ENCODE results near the gene CSF1.
"Not testable (repeated sequence)": the region's sequence is repeated elsewhere in the genome, so short reads cannot be mapped to it uniquely, and the experiment has no call there.

The CSF1 gene, protein sequence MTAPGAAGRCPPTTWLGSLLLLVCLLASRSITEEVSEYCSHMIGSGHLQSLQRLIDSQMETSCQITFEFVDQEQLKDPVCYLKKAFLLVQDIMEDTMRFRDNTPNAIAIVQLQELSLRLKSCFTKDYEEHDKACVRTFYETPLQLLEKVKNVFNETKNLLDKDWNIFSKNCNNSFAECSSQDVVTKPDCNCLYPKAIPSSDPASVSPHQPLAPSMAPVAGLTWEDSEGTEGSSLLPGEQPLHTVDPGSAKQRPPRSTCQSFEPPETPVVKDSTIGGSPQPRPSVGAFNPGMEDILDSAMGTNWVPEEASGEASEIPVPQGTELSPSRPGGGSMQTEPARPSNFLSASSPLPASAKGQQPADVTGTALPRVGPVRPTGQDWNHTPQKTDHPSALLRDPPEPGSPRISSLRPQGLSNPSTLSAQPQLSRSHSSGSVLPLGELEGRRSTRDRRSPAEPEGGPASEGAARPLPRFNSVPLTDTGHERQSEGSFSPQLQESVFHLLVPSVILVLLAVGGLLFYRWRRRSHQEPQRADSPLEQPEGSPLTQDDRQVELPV

DNA sequence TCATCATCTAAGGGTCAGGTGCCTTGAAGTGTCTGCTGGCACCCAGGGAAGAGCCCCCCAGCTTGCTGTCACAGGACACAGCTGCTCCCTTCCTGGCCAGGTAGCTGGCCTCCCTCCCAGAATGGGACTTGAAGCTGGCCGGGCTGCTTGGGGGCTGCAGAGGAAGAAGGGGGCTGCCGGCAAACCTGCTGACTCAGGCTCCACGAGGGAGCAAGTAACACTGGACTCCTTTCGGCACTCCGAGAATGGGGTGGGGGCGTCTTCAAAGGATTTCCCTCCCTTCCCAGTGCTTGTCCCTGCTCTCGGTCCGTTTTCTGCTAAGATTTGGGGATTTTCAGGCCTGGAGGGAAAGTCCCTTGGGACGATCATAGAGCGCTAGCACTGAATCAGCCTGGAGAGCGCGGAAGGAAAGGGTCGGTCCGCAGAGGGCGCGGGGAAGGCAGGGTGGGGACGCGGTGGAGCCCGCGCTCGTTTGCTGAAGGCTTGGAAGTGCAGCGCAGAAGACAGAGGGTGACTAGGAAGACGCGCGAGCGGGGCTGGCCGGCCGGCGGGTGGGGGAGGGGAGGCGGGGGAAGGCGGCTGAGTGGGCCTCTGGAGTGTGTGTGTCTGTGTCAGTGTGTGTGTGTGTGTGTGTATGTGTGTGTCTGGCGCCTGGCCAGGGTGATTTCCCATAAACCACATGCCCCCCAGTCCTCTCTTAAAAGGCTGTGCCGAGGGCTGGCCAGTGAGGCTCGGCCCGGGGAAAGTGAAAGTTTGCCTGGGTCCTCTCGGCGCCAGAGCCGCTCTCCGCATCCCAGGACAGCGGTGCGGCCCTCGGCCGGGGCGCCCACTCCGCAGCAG lies at the start of gene CSF1:
Gene CSF1 (plus strand): TSS at position 727 of the 840 bp plus-strand sequence. CDS start 175 bp downstream, outside the sequence.
- no peak for DNase-seq

DNA sequence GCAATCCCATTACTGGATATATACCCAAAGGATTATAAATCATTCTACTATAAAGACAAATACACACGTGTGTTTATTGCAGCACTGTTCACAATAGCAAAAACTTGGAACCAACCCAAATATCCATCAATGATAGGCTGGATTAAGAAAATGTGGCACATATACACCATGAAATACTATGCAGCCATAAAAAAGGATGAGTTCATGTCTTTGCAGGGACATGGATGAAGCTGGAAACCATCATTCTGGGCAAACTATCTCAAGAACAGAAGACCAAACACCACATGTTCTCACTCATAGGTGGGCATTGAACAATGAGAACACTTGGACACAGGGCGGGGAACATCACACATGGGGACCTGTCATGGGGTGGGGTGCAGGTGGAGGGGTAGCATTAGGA lies 49.0 kb upstream of the CSF1 start:
- DNase-seq = not testable (repeated sequence)

DNA sequence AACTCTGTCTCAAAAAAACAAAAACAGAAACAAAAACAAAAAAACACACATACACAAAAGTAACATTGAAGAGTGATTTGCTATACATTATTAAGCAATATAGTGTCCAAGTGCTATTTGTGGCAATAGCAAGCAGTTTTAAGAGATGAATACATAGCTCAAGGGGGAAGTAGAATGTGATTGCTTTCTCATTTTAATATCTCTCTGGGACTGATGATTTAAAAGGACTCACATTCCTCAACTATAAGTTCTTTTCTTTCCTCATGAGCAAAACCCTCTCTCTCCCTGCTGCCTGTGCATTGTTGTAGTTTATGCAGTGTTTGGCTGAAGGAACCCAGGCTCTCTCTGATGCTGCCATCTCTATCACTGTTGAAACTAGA lies 47.0 kb upstream of the CSF1 start:
- no peak for DNase-seq

DNA sequence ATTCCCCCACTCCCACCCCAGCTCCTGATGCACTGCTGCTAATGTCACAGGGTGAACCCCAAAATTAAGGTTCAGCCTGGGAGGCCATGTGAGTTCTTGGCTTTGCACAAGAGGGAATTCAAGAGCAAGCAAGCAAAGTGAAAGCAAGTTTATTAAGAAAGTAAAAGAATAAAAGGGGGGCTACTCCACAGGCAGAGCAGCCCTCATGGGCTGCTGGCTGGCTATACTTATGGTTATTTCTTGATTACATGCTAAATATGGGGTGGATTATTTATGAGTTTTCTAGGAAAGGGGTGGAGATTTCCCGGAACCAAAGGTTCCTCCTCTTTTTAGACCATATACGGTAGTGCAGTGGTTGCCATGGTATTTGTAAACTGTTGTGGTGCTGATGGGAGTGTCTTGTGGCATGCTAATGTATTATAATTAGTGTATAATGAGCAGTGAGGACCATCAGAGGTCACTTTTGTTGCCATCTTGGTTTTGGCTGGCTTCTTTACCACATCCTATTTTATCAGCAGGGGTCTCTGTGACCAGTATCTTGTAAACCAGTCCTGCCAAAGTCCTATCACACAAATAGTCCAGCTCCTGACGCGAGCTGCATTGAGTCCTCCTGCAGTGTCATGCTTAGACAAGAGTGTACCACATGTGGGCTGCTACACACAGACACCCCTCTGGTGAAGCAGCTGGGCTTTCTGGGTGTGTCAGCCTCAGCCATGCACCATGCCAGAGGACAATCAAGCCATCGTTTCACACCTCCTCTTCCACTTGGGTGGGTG lies 46.4 kb upstream of the CSF1 start:
- DNase-seq = no peak

DNA sequence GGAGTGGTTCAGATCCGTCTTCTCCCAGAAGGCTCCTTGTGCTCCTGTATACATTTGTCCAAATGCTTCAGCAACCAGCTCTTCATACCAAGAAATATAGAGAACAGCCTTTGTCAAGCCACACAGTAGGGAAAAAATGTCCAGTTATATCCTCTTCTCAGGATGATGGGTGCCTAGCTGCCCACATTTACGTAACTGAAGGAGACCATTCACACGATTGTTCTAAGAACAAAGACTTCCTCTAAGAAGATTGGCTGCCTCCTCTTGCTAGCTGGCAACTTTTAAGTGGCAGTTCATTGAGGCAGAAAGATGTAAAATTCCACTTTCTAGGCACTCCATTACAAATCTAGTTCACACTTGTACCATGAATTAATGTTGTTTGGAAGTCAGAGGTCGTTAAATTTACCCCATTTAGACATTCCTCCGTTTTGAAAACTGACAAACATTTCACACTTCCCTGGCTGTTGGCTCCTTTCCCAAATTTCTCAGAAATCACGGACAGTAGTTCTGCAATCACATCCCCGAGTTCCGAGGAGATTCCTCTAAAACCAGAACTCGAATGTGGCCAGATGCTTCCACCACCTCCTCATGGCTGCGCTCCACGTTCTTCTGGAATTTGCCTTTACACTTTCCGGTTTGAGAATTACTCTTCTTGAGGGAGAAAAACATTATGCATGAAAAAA lies 45.6 kb upstream of the CSF1 start:
- DNase-seq = no peak

DNA sequence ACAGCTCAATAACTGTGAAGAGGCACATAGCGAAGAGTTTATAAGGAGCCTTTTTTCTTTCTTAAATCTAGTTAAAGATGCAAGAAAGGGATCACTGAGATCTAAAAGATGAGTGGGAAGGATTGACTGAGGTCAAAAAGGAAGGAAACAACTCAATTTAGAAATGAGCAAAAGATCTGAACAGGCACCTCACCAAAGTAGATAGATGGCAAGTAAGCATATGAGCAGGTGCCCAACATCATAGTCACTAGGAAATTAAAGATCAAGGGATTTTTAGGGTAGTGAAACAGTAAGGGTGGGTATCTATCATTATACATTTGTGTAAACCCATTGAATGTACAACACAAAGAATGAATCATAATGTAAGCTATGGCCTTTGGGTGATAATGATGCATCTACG lies 44.6 kb upstream of the CSF1 start:
- DNase-seq = no peak

DNA sequence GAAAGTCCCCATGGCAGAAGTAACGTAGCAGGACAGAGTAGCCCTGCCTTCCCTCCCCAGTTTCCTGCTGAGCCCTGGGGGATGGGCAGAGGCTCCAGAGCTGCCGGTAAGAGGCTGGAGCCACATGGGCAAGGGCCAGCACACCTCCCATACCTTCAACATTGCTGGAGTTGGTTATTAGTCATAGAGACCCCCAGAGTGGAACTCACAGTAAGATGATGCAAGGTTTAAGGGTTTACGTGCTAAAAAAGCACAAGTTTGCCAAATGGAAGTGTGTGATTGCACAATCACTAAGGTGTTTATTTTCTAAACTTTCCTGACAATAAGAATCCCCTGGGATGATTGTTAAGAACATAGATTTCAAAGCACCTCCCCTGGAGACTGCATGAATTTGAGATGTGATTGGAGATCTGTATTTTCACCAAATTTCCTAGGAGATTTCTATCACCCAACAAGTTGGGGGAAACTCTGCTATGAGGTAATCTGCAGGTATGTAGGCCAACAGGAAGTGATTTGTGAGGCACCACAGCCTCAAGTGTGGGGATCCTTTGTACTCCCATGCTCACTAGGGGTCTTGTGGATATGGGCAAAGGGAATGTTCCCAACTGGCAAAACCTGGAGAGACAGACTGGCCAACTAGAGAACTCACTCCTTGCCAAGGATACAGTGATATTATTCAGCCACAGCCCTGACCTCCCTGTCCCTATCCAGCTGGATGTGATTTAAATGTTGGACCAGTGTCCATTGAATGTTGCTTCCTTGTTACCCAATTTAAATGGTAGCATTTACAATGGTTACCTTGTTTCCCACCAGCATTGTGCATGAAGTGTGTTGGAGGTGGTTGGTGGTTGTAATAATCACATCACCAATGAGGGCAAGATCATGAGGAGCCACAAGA lies 37.1 kb upstream of the CSF1 start:
- no peak for DNase-seq

DNA sequence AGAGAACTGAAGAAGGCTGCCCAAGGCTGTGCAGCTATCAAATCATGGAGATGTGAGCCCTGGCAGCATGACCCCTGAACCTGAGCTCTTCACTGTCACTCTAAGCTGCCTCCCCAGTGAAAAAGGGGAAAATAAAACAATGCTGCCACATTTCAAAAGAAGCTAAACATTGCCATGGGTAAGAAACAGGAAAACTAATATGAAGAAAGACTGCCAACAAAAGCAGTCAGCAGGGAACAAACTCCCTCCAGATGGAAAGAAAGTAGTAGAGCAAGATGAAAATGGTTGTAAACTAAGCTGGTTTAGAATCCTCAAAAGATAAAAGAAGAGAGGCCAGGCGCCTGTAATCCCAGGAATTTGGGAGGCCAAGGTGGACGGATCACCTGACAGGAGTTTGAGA lies 36.2 kb upstream of the CSF1 start:
- no peak for DNase-seq

DNA sequence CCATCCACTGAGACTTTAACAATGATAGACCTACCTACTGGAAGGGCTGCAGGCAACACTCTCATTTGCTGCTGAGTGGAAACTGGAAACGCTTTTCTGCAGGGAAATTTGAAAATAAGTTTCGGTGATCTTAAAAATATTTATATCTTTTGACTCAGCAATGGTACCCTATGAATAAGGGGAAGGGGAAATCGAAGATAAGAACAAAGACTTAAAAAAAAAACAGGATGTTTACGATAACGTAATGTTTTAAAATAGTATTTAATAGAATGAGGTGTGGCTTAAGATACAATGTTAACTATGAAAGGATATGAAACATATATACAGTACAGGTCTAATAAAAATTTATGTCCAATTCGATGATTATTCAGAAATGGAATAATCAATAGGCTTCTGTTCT lies 34.8 kb upstream of the CSF1 start:
- no peak for DNase-seq

DNA sequence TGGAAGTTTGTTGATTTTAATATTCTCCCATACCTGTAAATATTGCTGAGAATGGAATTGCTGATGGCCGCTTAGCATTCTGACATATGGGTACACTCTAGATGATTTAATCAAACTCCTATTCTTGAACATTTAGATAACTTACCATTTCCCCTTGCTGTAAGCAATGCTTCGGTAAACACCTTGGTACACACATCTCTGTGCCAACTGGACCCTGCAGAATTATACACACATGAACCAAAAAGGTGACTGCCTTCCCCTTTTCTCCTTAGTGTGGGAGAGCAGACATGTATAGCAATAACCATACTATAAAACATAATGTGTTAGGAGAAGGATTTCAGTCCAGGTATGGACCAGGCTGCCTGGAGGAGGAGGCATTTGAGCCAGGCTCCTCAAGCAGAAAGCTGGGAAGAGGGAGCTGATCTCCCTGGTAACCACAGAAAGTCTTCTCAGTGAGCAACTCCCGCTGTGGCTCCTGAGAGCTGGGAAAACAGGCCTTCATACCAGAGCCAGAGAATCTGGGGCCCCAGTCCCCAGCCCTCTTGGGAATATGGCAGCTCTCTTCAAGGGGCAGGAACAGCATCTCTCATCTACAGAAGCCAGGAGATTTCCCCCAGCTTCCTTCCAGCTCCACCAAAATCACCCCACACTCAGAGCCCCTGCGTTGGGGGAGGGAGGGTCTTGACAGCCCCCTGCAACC lies 33.9 kb upstream of the CSF1 start:
- no peak for DNase-seq

DNA sequence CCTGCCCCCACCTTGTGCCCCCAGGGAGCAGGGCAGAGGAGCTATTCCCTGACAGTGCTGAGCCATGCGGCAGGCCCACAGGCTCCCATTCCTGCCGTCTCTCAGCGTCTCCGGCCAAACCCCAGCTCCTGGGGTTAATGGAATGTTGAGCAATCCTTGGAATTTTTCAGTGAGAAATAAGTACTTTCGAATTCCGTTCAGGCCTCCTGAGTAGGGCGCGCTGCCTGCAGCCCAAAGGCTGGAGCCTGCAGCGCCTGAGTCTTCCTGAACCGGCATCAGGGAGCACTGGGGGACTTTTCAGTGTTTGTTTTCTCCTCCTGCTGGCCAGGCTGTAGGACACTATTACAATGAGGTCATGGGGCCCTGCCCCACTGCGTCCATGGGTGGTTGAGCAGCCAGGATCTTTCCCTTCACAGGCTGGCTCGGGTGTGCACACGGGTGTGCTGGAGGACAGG lies 33.3 kb upstream of the CSF1 start:
- DNase-seq = no peak

DNA sequence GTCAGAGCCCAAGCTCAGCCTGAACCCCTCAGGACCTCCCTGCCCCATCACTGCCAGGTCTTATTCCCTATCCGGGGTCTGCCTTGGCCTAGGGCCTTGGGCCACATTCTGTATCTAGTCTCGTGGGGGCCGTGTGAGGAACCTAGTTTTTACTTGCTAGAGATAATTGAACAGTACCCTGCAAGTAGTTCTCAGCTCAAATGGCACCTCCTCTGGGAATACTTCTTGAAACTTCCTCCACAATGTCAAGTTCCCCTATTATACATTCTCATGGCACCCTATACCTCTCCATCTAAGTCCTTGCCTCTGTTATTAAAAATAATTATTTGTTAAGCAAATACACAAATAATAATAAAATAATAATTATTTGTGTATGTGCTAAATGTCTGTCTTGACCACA lies 32.9 kb upstream of the CSF1 start:
- DNase-seq = no peak

DNA sequence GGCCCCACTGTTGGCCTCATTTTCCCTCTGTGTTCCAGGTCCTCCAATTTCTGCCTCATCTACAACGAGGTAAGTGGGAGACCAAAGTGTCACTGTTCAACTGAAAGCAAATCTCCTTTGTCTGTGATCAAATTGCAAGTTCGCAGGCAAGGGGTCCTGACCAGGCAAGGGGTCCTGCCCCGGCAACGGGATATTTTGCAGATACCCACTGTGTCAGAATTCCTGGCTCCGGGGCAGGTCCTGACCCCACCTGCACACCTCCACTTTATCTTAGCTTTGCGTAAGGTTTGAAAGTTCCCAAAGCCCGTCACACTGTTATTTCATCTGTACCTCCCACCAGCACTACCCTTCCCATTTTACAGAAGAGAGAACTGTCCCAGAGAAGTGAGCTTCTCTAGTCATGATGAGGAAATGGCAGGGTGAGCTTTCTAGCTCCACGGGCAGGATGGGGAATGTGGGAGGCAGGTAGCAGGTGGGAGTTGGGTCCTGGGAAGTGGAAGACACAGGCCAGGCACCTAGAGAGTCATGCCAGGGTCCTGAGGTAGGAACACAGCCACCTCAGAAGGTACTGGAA lies 32.0 kb upstream of the CSF1 start:
- DNase-seq = no peak

DNA sequence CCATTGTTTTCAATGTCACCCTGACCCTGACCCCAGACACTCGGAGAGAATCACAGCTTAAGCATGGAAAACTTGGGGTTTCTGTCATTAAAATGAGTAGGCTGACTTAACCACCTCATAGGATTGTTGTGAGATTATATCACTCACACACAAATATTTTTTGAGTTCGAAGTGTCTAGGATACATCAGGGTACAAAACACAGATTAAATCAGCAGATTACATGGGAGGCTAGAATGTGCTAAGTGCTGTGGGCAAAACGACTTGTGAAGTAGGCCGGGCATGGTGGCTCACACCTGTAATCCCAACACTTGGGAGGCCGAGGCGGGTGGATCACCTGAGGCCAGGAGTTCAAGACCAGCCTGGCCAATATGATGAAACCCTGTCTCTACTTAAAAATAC lies 31.3 kb upstream of the CSF1 start:
- DNase-seq = not testable (repeated sequence)

DNA sequence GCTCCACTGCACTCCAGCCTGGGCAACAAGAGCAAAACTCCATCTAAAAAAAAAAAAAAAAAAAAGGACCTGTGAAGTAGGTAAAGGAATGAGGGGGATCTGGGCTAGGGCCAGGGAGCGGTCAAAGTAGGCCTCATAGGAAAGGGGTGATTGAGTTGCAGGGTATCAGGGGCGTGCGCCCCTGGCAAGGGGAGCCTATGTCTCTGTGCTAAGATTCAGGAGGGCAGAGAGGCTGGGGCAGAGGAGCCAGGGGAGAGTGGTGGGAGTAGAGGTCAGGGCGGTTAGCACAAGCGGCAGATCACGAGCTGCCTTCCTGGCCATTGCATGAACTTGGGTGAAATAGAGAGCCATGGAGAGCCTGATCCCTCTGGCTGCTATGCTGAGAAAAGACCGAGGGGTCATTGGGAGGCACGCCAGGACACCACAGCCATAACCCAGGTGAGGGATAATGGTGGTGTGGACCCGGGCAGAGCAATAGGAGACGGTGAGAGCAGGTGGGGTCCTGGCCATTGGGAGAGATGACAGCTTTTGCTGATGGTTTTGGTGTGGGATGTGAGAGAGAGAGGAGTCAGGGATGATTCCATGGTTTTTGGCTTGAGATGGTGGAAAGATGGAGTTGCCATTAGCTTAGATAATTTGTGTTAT lies 30.6 kb upstream of the CSF1 start:
- DNase-seq = no peak

DNA sequence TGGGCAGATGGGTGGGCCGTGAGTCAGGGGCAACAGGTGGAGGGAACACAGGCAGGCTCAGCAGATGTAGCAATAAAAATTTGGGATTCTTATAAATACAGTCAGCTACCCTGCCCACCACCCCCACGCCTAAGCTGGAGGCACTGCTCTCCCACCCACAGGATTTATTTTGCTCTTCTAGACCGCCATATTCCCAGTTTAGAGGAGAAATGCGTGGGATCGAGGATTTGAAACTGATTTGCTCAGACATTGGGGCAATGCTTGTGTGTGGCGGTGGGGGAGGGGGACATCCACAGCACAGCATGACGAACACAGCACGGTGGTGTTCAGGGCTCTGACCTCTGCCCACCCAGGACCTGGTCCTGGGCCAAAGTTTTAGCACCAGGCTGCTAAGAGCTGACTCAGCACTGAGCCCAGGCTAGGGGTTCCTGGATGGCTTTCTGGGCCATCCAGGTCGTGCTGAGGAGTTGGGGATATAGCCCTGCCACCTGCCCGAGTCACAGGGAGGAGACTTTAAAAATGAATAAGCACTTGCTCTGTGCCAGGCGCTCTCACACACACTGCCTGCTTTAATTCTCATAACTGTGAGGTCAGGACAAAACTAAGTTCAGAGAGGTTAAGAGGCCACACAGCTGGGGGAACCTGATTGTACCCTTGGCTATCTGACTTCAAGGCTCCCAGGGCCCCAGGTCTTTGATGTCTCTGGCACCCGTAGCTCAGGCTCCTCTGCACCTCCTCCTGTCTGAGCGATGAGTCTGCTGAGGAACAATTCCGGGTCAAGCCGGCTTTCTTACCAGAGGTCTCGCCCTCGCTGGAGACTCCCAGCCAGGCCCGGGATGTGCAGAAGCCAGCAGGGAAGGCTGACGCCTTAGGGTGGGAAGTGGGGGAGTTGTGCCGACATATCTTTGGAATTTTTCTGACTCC lies 29.4 kb upstream of the CSF1 start:
- DNase-seq = no peak

DNA sequence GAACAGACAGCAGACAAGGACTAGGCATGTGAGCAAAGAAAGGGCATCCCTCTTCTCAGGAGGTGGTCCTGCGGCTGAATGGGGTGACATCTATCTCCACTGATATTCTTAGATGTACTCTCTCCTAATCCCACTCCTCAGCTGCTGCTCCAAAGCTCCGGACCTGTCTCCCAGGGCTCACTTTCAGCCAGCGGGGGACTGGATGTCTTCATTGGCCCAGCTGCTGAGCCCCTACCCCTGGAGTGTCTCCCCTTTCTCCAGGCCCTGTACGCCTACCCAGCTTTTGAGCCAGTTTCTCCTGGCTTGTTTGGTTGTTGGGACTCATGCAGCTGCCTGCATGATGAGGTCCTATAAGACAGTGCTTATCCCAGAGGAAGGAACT lies 28.8 kb upstream of the CSF1 start:
- no peak for DNase-seq

Measured in NCI-H1048 (cell line).